Measurements from ENCODE around the gene BCL2L1. TPM values are rescaled to one million over a fixed set of nuclear protein-coding genes. Genes with fewer than 3 reads are reported as not detected.
"Not testable (repeated sequence)": the region's sequence is repeated elsewhere in the genome, so short reads cannot be mapped to it uniquely, and the experiment has no call there.

The BCL2L1 gene
- polyA plus RNA-seq, 1 donor from 2014 or later: 125 TPM

GRCh38 chr20:31623123-31623505, 99.6 kb downstream of the BCL2L1 start:
- H3K4me3 ChIP-seq (ENCODE audit: low read length); H2AFZ ChIP-seq (ENCODE audit: low read depth, low read length); H3K36me3 ChIP-seq (ENCODE audit: insufficient read depth, low read length); H3K9me2 ChIP-seq (ENCODE audit: insufficient read depth, low read length); H3K27me3 ChIP-seq (ENCODE audit: insufficient read depth, low read depth, low read length); H3K27ac ChIP-seq (ENCODE audit: low read length); H3K9me3 ChIP-seq (ENCODE audit: low read length); H3F3A ChIP-seq (ENCODE audit: insufficient read depth, low read length, poor library complexity, severe bottlenecking); H4K20me1 ChIP-seq (ENCODE audit: insufficient read depth); H3K9ac ChIP-seq (ENCODE audit: low read length); H3K4me2 ChIP-seq (ENCODE audit: low read length); H3K79me2 ChIP-seq (replicated peaks; ENCODE audit: insufficient read depth, low read length): not testable (repeated sequence)

- H3K9me2 ChIP-seq (ENCODE audit: insufficient read depth, low read length): no peaks in the 10 kb centered on the region
- H3K36me3 ChIP-seq (ENCODE audit: insufficient read depth, low read length): no peaks in the 10 kb centered on the region
- H2AFZ ChIP-seq (ENCODE audit: low read depth, low read length): no peak overlapping the region
- H3K27ac ChIP-seq (ENCODE audit: low read length): no peak overlapping the region
- H3K27me3 ChIP-seq (ENCODE audit: insufficient read depth, low read depth, low read length): no peaks in the 10 kb centered on the region
- H3K9me3 ChIP-seq (ENCODE audit: low read length): no peaks in the 10 kb centered on the region
- H4K20me1 ChIP-seq (ENCODE audit: insufficient read depth): no peaks in the 10 kb centered on the region
- H3K4me2 ChIP-seq (ENCODE audit: low read length): no peak overlapping the region
- no peaks in the 10 kb centered on the region for H3F3A ChIP-seq (ENCODE audit: insufficient read depth, low read length, poor library complexity, severe bottlenecking)
- H3K79me2 ChIP-seq (replicated peaks; ENCODE audit: insufficient read depth, low read length): no peaks in the 10 kb centered on the region
- H3K9ac ChIP-seq (ENCODE audit: low read length): no peak overlapping the region
- H3K4me3 ChIP-seq (ENCODE audit: low read length): no peak overlapping the region
- no peak for TF ChIP-seq REST (IDR thresholded peaks at IDR 0.05; ENCODE audit: borderline replicate concordance)
- no peak for TF ChIP-seq EZH2 (IDR thresholded peaks at IDR 0.05; ENCODE audit: borderline replicate concordance, insufficient read depth, low read length, poor library complexity, severe bottlenecking)
- TF ChIP-seq EP300 (conservative IDR thresholded peaks at IDR 0.05; ENCODE audit: poor library complexity, severe bottlenecking): no peak
- TF ChIP-seq SMC3 (conservative IDR thresholded peaks at IDR 0.05; ENCODE audit: poor library complexity): no peak
- TF ChIP-seq POLR2AphosphoS5 (IDR thresholded peaks at IDR 0.05): no peak
- TF ChIP-seq MXI1 (conservative IDR thresholded peaks at IDR 0.05; ENCODE audit: poor library complexity, severe bottlenecking): no peak
These were observed 102.4 kb downstream of the BCL2L1 start for GRCh38 chr20:31620246-31620645.

GRCh38 chr20:31617432-31618104, 105.1 kb downstream of the BCL2L1 start:
- Histone ChIP-seq H3K4me3 (ENCODE audit: low read length) (no peak overlapping the region), H3K36me3 (ENCODE audit: insufficient read depth, low read length) (no peaks in the 10 kb centered on the region), H3K27ac (ENCODE audit: low read length) (no peak overlapping the region), H2AFZ (ENCODE audit: low read depth, low read length) (no peak overlapping the region), H3K9ac (ENCODE audit: low read length) (no peak overlapping the region), H3K79me2 (replicated peaks; ENCODE audit: insufficient read depth, low read length) (no peaks in the 10 kb centered on the region), H3K9me3 (ENCODE audit: low read length) (no peaks in the 10 kb centered on the region), H4K20me1 (ENCODE audit: insufficient read depth) (no peaks in the 10 kb centered on the region), H3K4me2 (ENCODE audit: low read length) (no peak overlapping the region), H3K27me3 (ENCODE audit: insufficient read depth, low read depth, low read length) (no peaks in the 10 kb centered on the region), H3F3A (ENCODE audit: insufficient read depth, low read length, poor library complexity, severe bottlenecking) (no peaks in the 10 kb centered on the region), H3K9me2 (ENCODE audit: insufficient read depth, low read length) (no peaks in the 10 kb centered on the region)
- TF ChIP-seq RAD21 (conservative IDR thresholded peaks at IDR 0.05) (no peak), TAF1 (IDR thresholded peaks at IDR 0.05; ENCODE audit: low read depth) (no peak), CTCF (IDR thresholded peaks at IDR 0.05; ENCODE audit: poor library complexity, severe bottlenecking) (no peak), POLR2AphosphoS5 (IDR thresholded peaks at IDR 0.05) (no peak), EP300 (conservative IDR thresholded peaks at IDR 0.05; ENCODE audit: poor library complexity, severe bottlenecking) (no peak), EZH2 (IDR thresholded peaks at IDR 0.05; ENCODE audit: borderline replicate concordance, insufficient read depth, low read length, poor library complexity, severe bottlenecking) (no peak), REST (IDR thresholded peaks at IDR 0.05; ENCODE audit: borderline replicate concordance) (no peak), SMC3 (conservative IDR thresholded peaks at IDR 0.05; ENCODE audit: poor library complexity) (no peak), MXI1 (conservative IDR thresholded peaks at IDR 0.05; ENCODE audit: poor library complexity, severe bottlenecking) (no peak)
